Measurements from ENCODE around the gene SBNO2.

GRCh38 chr19:1110809-1111640 lies 63.0 kb downstream of the SBNO2 start:
- no peak for TF ChIP-seq CTCF (conservative IDR thresholded peaks at IDR 0.05; ENCODE audit: low read length)
- TF ChIP-seq EZH2phosphoT487 (IDR thresholded peaks at IDR 0.05; ENCODE audit: borderline replicate concordance, low read depth, low read length): no peak
